GM21515 (cell line): Measurements from ENCODE around the gene TGFBR3.

ENCODE experiments used
- ATAC-seq: cut with Tn5 transposase; IDR thresholded peaks from one replicate; pipeline ENCODE4 v1.9.1; 2021; ENCODE audit not compliant: unreplicated experiment

Gene TGFBR3

DNA sequence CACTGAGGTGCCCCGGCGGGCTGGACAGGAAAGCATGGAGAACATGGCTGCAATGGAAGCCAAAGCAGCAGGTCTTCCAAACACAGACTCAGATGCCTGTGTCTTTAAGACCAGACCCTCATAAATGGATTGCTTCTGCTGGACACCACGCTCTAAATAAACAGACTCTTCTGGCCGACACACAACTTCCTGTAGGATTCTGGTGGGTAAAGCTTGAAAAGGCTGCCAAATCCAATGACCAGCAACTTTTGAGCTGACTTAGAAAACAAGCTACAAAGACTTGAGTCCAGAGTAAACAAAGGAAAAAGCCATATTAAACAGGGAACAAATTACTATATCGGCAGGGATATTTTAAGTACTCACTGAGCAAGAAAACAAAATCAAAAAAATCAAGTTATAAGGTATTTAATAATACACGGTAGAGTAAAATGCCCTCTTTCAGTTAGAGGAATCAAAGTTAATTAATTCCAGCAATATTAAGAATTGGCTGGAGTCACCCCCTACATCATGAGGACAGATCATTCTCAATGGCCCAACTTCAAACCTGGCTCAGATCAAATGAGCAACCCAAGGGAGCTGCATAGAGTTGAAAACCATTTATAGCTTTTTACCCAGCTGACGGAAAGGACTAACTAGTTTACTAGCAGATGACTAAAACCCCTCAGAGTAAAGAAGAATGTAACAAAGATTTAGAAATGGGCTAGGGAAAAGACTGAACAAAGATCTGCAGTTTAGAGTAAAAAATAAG, 102.4 kb downstream of the TGFBR3 start:
- ATAC-seq = no peak

DNA sequence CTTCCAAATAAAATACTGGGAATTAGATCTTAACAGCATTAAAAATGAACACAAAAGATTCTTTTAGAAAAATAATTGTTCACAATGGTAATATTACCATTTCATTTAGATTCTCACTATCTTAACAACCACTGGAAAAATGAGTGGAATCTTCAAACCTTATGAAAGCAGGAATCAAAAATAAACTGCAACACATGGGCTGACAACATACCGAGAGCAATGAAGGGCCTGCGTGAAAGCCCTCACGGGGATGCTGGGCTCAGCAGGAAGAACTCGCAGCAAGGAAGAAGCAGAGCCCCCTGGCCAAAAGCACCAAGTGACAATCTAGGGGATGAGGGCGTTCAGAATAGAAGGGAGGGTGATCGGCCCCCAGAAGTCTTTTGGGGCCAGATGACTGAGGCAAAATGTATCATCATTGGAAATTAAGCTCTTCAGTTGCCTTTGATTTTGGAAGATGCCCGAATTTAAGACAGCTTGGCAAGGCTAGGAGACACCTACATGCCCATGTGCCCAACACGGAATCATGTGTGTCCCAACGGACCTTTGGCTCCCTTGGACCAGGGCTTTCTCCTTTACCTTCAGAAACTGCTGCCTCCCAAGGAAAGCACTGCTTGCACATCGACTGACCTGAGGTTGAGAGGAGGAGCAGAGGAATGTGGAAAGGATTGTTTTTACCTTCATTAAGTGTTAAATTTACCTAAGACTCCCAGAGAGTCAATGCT, 103.9 kb downstream of the TGFBR3 start:
- ATAC-seq = no peak

DNA sequence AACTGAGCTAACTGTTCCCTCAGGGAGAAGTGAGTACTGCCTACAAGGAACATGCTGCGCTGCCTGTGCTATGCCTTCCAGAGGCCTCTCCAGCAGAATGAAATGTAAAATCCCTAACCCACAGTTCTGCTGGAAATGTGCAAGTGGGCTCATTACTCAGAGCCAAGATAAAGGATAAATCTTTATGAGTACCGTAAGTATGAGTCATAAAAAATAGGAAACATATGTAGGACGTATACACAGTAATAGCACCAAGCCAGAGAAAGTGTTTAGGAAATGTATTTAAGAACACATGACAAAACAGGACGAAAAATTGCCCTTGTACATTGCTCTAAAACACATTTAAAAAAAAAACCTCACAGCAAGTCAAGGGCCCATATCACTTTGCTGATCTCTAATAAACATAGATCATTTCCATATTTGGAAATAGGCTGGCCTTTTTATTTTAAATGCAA, 104.6 kb downstream of the TGFBR3 start:
- no peak for ATAC-seq

DNA sequence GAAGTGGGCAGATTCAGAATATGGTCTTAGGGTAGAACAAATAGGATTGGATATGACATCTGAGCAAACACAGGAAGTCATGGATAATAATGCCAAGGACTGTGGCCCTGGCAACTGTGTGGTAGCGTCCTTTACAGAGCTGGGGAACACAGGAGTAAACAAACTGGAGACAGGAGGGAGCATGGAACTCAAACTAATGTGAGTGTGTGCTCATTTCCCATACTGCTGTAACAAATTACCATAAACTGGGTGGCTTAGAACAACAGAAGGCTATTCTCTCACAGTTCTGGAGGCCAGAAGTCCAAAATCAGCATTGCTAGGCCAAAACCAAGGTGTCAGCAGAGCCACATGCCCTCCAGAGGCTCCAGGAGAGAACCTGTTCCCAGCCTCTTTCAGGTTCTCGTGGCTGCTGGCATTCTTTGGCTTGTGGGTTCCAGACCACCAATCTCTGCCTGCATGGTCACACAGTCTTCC, 106.4 kb downstream of the TGFBR3 start:
- ATAC-seq = no peak

DNA sequence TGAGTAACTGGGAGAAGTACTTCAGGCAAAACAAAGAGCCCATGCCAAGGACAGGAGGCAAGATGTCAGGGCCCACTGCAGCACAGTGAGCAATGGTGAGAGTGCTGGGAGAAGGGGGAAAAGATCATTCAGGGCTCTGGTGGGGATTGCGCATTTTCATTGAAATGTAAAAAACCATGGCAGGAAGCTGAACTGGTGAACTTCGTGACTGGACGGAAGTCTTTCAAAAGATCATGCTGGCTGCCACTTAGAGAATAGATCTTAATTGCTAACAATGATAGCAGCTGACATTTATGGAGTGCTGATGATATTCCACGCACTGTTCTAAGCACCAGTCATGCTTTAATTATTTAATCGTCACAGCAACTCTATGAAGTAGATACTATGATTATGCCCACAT, 107.0 kb downstream of the TGFBR3 start:
- no peak for ATAC-seq

DNA sequence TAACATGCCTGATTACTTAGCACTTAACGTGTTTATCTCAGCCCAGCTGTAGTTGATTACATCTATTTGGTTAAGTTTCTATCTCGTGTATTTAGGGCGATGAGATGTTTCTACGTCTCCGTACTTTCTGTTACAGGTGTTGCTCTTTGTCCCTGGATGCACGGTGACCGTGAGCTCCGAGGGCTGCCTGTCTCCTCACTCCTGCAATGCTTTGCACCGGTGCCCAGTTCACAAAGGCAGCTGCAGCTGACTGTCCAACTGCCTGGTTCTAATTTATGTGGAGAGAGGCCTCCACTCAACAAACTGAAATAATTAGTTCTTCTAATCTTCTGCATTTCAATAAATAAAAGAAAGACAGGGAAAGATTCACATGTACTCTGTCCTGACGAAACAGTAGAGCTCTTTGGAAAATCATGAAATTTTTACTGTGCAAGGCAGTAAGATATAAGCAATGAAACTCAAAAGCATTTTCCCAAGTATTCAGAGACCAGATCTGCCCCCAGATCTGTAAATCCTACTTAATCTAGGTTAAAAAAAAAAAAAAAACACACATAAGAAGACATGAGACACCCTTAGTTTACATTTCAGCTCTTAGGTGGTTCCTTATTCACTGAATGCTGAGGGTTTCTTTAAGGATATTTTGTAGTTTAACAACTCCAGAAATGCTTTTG, 108.2 kb downstream of the TGFBR3 start:
- ATAC-seq = no peak

DNA sequence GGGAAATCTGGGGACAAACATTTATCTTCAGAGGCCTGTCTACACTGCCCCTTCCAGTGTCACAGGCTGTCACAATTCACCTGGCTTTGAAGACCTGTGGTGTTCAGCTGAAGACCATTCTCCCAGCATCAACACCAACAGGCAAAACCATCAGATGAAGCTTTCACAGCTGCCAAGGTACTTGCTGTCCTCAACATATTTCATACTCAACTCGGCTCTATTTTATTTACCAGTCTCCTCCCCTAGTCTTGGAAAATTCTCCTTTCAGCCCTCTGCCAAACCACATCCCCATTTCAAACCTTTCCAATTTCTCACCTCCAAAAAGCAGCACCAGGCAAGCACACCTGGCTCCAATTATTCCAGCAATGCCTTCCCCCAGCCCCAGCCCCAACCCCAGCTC, 108.8 kb downstream of the TGFBR3 start:
- ATAC-seq = no peak

DNA sequence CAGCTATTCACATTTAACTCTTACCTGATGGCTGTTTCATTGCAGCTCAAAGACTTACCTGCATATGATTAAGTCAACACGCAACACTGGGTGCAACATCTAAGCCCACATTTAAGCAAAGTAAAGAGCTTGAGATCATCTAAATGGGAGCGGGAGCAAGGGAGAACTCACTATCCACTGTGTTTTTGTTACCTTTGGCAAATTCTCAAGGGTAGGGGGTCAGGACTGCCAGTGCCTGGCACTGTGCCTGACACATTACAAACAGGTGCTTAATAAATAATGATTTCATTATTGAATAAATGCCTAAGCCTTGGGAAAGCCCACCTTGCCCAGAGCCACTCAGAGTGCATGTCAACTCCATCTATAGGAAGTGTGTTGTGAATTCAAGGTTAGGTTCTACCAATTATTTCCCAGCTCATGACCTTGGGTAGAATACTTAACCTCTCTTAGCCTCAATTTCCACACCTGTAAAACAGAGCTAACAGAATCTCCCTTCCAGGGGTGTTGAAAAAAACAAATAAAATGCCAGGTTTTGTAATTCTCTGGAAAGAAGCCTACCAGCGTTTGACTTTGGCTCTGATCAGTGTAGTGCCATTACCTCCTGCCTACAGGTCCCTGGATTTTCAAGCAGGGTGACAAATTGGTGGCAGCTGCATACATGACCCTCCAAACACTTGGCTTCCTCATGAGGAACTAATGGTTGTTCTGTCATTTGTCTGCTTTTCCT, 109.7 kb downstream of the TGFBR3 start:
- no peak for ATAC-seq

DNA sequence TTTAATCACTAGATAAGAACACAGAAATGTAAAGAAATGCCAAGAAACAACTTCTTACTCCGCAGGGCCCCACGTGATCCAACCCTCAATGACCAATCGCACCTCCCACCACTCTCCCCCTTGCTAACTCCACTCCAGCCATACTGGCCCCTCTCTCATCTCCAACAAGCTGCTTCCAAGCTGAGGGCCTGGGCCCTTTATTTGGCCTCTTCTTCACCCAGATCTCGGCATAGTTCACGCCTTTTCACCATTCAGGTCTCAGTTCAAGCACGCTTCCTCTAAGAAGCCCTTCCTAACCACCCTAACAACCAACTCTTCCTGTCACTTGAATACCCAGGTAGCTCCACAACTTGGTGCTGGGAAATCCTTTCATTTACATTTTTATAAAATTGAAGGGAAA, 110.7 kb downstream of the TGFBR3 start:
- no peak for ATAC-seq

DNA sequence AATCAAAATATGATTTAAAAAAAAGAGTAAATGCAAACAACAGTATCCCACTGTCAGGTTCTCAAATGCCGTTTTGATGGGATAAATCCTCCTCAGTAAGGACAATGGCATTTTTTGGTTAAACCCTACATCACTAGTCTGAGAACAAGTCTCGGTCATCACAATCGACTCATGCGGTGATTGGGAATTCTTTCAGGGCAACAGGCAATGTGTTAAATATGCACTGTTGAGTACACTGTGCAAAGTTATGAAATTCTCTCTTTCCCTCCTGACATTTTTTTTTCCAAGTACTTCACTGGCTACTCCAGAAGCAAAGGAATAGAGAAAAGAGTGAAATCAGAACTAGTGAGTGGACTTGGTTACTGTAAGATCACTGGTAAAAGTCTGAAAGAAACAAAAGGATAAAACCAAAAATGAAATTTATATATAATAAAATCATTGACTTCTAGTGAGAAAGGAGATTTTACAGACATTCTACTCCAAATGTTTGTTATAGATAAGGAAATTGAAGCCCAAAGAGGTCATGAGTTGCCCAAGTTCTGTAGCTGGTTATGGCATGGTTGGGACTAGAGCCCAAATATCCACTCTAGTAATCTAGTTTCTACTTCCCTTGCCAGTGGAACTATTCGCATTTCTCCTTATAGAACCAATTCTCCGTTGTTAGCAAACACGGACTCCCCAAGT, 111.3 kb downstream of the TGFBR3 start:
- ATAC-seq = no peak

DNA sequence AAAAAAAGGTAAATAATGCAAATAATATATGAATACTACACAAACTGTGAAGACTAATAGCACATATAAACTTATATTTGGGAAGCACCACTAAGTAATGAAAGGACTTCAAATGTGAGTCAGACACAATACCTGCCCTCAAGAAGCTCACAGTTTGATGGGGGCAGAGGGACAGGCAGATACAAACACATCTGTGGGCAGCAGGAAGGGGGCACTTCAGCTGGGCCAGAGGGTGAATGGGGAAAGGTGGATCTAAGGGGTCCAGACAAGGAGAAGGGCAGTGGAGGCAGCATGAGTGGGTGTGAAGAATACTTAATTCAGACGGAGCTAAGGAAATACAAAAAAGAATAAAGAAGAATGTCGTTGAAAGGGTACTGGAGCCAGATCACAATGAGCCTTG, 114.2 kb downstream of the TGFBR3 start:
- ATAC-seq = no peak

DNA sequence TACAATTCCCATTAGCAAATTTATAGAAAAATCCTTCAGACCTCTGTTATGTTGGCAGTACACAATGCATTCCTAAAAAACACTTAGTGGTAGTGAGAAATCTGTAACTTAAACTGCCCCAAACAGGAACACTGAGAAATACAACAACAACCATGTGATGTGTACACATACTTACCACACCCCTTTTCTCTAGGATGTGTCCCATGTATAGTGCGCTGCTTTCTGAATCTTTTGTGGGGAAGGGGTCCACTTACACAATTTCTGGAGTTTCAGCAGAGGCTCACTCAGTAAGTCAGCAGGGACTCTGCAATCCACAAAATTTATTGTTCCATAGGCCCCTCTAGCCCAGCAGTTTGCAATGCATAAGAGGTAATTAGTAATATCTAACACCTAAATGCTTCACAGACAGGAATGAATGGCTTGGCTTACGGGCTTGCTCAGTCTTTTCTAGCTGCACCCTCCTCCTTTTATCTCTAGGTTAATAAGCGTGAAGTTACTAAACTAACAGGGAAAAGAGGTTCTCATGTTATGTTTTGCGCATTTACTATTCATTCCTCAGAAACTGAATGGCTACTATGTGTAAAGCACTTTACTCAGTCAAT, 115.2 kb downstream of the TGFBR3 start:
- no peak for ATAC-seq

DNA sequence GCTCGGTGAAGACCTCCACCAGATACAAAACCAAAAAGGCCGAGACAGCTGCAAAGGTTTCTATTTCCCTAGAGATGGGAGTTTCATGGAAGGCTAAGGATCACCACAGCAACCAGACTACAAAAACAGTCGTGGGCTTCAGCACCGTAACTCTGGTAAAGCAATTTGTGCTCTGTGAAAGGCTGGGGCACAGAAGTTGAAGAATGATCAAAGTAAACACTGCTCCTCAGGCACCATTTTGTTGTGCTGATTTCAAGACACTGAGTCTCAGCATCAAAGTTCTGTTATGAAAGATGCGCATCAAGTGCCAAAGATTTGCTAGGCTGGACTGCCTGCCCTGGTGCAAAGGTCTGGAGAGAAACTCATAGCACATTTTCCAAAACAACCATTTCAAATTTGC, 116.2 kb downstream of the TGFBR3 start:
- ATAC-seq = no peak

DNA sequence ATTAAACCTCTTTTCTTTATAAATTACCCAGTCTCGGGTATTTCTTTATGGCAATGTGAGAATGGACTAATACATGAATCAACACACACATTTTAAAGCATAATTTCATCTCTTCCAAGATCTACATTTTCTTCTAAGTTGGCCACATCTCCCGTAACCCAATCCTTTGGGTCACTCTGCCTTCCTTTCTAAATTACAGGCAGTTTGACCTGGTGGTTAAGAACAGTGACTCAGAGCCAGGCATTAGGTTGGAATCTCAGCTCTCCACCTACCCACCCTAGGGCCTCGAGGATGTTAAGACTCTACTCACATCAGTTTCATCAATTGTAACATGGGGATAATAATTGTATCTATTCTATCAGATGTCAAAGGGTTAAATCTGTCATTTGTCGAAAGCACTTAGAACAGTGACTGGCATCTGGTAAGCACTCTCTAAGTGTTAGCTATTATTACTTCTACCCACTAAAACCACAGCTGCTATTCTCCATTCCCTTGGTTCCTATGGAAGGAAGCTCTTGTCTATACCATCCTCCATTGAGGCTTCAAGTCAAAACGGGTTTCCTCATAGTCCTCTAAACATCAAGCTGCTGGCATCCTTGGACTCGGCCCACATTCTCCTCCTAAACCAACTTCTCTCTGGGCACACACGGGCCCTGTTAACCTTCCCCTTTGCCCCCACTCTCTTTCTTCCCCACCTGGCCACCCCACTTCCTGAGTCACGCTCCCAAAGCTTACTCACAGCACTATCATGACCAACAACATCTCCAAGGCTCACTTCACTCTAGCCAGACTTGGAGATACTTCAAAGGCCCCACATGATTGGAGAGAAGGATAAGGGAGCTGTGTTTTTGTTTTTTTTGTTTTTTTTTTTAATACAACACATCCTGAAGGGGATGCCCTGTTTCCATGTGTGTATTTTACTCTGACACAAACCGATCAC, 116.9 kb downstream of the TGFBR3 start:
- ATAC-seq = no peak

DNA sequence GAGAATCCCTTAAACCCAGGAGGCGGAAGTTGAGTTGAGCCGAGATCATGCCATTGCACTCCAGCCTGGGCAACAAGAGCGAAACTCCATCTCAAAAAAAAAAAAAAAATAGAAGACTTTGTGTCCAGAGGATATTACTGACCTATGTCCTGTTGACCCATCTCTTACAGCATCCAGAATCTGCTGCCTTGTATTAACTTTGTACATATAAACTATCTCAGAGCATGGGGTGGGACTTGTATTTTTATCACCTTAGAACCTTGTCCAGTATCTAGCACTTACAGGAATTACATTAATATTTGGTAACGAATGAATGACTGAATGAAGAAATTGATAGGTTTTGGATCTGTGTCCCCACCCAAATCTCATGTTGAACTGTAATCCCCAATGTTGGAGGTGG, 117.8 kb downstream of the TGFBR3 start:
- no peak for ATAC-seq

DNA sequence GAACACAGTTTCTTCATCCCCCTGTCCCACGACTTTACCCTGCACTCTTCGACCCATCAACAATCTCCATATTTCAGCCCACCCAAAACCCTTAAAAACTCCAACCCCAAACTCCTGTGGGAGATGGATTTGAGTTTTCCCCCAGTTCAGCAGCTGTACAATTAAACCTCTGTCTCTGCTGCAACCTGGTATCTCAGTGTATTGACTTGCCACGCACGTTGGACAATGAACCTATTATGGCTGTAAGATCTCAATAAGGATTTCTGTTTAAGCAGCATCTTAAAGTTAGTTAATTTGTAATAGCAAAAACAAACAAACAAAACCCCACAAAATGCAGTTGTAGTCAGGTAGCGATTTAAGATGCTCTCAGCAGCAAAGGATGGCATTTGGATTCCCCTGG, 119.1 kb downstream of the TGFBR3 start:
- ATAC-seq = no peak

DNA sequence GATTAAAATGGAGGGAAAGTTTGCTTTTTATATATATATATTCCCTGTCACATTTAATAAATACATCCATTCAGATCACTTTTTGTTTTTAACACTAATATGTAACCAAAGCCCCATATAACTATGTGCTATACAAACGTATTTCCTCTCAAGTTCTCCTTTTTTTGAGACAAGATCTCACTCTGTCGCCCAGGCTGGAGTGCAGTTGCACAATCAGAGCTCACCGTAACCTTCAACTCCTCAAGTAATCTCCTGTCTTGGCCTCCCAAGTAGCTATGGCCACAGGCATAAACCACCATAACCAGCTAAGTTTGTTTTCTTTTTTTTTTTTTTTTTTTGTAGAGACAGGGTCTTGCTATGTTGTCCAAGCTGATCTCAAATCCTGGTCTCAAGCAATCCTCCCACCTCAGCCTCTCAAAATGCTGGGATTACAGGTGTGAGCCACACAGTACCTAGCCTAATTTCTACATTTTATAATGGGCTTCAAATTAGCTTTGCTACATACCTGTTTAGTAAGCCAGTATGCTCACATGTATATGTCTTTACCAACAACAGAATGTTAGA, 120.0 kb downstream of the TGFBR3 start:
- no peak for ATAC-seq

DNA sequence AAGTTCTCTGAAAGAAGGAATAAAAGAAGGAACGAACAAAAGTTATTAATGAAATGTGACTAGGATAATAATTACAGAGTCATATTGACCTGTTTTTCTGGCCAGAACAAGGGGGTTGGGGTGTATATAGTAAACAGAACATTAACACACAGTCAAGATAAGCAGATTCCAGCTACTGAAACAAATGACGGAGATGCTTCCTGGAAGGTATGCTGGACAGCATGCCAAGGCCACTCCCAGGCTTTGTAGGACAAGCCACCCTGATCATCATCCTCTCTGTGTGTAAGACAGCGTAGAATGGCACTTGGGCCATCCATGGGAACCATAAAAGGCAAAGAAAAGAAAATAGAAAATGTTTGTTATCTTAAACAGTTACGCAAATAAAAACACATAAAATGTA, 120.7 kb downstream of the TGFBR3 start:
- no peak for ATAC-seq
